Measurements from ENCODE around the gene NEURL2. TPM values are rescaled to one million over a fixed set of nuclear protein-coding genes. Genes with fewer than 3 reads are reported as not detected.

NEURL2 gene
- total RNA-seq, 4 donors from 2014 or later: 0.29 to 11.5 (median 4.7) TPM

DNA sequence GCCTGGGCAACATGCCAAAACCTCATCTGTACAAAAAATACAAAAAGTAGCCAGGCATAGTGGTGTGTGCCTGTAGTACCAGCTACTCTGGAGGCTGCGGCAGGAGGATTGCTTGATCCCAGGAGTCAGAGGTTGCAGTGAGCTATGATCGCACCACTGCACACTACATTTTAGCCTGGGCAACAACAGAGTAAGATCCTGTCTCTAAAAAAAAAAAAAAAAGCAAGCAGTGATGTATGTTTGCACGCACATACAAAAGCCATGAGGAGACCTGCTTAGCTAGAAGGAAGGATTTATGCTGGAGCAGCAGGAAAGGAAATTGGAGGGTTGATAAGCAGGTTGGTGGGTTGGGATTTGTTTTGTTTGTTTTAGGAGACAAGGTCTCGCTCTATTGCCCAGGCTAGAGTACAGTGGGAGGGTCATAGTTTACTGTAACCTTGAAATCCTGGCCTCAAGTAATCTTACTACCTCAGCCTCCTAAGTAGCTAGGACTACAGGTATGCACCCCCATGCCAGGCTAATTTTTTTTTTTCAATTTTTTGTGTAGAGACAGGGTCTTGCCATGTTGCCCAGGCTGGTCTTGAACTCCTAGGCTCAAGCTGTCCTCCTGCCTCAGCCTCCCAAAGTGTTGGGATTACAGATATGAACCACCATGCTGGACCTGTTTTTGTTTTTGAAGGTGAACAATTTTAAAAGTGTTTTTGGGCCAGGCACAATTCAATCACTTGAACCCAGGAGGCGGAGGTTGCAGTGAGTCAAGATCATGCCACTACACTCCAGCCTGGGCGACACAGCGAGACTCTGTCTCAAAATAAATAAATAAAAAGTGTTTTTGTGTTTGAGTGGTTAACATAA, 29.6 kb downstream of the NEURL2 start:
- intact Hi-C loops (cut with DNase I; ENCODE audit: low total_unique reads): no loop called here
- H3K9me3 ChIP-seq: no peaks in the 10 kb centered on the region
- no peak overlapping the region for H3K4me3 ChIP-seq
- H3K27me3 ChIP-seq: no peaks in the 10 kb centered on the region
- no peak overlapping the region for H3K27ac ChIP-seq
- TF ChIP-seq, protein P1, sequence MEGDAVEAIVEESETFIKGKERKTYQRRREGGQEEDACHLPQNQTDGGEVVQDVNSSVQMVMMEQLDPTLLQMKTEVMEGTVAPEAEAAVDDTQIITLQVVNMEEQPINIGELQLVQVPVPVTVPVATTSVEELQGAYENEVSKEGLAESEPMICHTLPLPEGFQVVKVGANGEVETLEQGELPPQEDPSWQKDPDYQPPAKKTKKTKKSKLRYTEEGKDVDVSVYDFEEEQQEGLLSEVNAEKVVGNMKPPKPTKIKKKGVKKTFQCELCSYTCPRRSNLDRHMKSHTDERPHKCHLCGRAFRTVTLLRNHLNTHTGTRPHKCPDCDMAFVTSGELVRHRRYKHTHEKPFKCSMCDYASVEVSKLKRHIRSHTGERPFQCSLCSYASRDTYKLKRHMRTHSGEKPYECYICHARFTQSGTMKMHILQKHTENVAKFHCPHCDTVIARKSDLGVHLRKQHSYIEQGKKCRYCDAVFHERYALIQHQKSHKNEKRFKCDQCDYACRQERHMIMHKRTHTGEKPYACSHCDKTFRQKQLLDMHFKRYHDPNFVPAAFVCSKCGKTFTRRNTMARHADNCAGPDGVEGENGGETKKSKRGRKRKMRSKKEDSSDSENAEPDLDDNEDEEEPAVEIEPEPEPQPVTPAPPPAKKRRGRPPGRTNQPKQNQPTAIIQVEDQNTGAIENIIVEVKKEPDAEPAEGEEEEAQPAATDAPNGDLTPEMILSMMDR (IDR thresholded peaks at IDR 0.05): no peak
- no peak for TF ChIP-seq POLR2A (IDR thresholded peaks at IDR 0.05)
- DNase-seq: no peak
- H3K36me3 ChIP-seq: no peaks in the 10 kb centered on the region
- H3K4me1 ChIP-seq: peaks cover 0 to 3% of the 10 kb centered on the region in 2 donors

DNA sequence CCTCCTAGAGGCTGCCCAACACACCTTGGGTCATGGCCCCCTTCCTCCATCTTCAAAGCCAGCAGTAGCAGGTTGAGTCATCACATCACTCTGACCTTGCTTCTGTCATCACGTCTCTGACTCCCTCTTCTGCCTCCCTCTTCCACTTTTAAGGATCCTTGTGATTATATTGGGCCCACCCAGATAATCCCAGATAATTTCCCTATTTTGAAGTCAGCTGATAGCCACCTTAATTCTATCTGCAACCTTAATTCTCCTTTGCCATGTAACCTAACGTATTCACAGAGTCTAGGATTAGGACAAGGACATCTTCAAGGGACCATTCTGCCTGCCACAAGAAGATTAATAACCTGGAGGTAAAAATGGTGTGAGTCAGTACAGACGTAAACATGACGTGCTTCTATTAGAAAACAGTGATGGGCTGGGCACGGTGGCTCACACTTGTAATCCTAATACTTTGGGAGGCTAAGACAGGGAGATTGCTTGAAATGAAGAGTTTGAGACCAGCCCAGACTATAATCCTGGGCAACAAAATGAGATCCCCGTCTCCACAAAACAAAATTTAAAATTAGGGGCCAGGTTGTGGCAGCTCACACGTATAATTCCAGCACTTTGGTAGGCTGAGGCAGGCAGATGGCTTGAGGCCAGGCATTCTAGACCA, 30.3 kb downstream of the NEURL2 start:
- no peaks in the 10 kb centered on the region for H3K27me3 ChIP-seq
- peaks cover 0 to 10% of the 10 kb centered on the region in 2 donors for H3K4me1 ChIP-seq
- no peak overlapping the region for H3K4me3 ChIP-seq
- TF ChIP-seq, protein P1 (IDR thresholded peaks at IDR 0.05): no peak
- no peak for TF ChIP-seq POLR2A (IDR thresholded peaks at IDR 0.05)
- H3K36me3 ChIP-seq: no peaks in the 10 kb centered on the region
- intact Hi-C loops (cut with DNase I; ENCODE audit: low total_unique reads): no loop called here
- H3K9me3 ChIP-seq: no peaks in the 10 kb centered on the region
- no peak for DNase-seq
- no peak overlapping the region for H3K27ac ChIP-seq

DNA sequence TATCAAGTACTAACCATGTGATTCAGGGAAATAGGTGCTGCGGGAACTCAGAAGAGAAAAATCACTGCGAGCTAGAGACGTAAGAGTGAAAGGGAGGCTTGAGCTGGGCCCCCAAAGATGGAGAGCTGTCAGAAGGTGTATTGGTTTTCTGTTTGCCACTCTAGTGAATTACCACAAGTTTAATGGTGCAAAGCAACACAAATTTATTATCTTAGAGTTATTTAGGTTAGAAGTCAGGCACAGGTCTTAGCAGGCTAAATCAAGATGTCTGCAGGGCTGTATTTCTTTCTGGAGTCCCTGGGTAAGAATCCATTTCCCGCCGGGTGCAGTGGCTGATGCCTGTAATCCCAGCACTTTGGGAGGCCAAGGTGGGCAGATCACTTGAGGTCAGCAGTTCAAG, 31.1 kb downstream of the NEURL2 start:
- peaks cover 5 to 10% of the 10 kb centered on the region in 2 donors for H3K4me1 ChIP-seq
- no peak overlapping the region for H3K4me3 ChIP-seq
- no peaks in the 10 kb centered on the region for H3K27me3 ChIP-seq
- H3K36me3 ChIP-seq: no peaks in the 10 kb centered on the region
- no peak for DNase-seq
- H3K27ac ChIP-seq: no peak overlapping the region
- intact Hi-C loops (cut with DNase I; ENCODE audit: low total_unique reads): no loop called here
- no peaks in the 10 kb centered on the region for H3K9me3 ChIP-seq
- TF ChIP-seq POLR2A (IDR thresholded peaks at IDR 0.05): no peak
- TF ChIP-seq, protein P1 (IDR thresholded peaks at IDR 0.05): no peak

DNA sequence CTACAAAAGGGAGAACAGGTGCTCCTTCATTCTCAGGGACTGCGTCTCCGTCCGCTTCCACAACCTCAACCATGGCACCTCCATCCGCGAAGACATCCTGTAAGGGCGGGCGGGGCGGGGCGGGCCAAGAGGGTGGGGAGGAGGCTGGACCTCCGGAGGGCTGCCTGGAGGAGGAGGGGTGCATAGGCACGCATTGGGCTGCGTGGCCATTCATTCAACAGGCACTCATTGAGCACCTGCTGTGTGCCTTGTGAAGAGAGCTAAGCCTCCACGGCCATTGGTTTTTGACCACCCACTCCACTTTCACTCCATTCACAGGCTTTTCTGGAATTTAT, 33.2 kb downstream of the NEURL2 start:
- TF ChIP-seq, protein P1 (IDR thresholded peaks at IDR 0.05): no peak
- TF ChIP-seq POLR2A (IDR thresholded peaks at IDR 0.05): no peak
- intact Hi-C loops (cut with DNase I; ENCODE audit: low total_unique reads): no loop called here
- Histone ChIP-seq H3K4me1 (peaks cover 8 to 10% of the 10 kb centered on the region in 2 donors), H3K27me3 (no peaks in the 10 kb centered on the region), H3K4me3 (peak overlapping the region; percentile 71 to 94), H3K36me3 (no peaks in the 10 kb centered on the region), H3K27ac (peak overlapping the region; percentile 61 to 79), H3K9me3 (no peaks in the 10 kb centered on the region)
- no peak for DNase-seq

All from uterus (tissue), 4 donors.